Right cardiac atrium (tissue), 5 donors: ENCODE measurements around the gene LRRC26. TPM values are rescaled to one million over a fixed set of nuclear protein-coding genes. Genes with fewer than 3 reads are reported as not detected.

Experiments
- ATAC-seq, 2 donors: fragments of 200-7000 bp; cut with Tn5 transposase; one replicate each; pipeline versions ENCODE4 v1.8.0 to v1.9.1; 2020; ENCODE audit warnings: moderate library complexity in 2 of 2, mild to moderate bottlenecking in 1 of 2
- DNase-seq, 3 donors: peaks; one replicate each; pipeline ENCODE4 v3.0.0-alpha.2; 2020
- H3K27ac ChIP-seq: one replicate; pipeline ENCODE4 v1.5.1; 2013; ENCODE audit warnings: mild to moderate bottlenecking, low read length, control low read depth, moderate library complexity
- H3K27me3 ChIP-seq: one replicate; pipeline ENCODE4 v1.6.1; 2013; ENCODE audit not compliant: control insufficient read depth, insufficient read depth
- H3K4me1 ChIP-seq: one replicate; pipeline ENCODE4 v1.6.1; 2013; ENCODE audit warnings: low read length; ENCODE audit not compliant: control insufficient read depth, insufficient read depth
- H3K4me3 ChIP-seq: one replicate; pipeline ENCODE4 v1.5.1; 2013; ENCODE audit warnings: low read length, control low read depth
- H3K9me3 ChIP-seq: one replicate; pipeline ENCODE4 v1.6.1; 2013; ENCODE audit warnings: low read length; ENCODE audit not compliant: control insufficient read depth
- WGBS: extraction: QIAGEN DNeasy Blood & Tissue Kit; methylation state at CpG from one replicate; pipeline ENCODE4 v1.1.7; 2013; 5-methylcytosine and 5-hydroxymethylcytosine counted together
- intact Hi-C, 4 donors: fragments of 100-400 bp; cut with DNase I; formaldehyde crosslinking; loops; one replicate each; pipeline versions ENCODE4 v1.11.0 to v1.14.0; 2022 to 2023
- long read RNA-seq, 4 donors: library from polyadenylated mRNA; unstranded; transcript quantifications; one replicate each; pipeline ENCODE4 v2.0.0, GENCODE V29; 2020 to 2021
- polyA plus RNA-seq: library from polyadenylated mRNA; stranded (reverse); fragments of 200-250 nt; gene quantifications from one replicate; pipeline ENCODE4 v1.2.3, GENCODE V29; 2013
- total RNA-seq, 4 donors: library from RNA; stranded (reverse); fragmentation: NEBNext Ultra II Directional; extraction: Animal tissue kit (Norgen Biotek cat#: 25700); gene quantifications; one replicate each; pipeline ENCODE4 v1.2.1, GENCODE V29; 2021
- donor health status: healthy with polysubstance abuse.
- donor health status: DM: no; HTN: yes; CAD: no.
- donor health status: DM: no; HTN: no; CAD: no.
- donor health status: DM: no; HTN: yes; CAD: no; lungs with severe emphysema.
- donor health status: DM: yes; HTN: yes; CAD: no.

Gene LRRC26, protein sequence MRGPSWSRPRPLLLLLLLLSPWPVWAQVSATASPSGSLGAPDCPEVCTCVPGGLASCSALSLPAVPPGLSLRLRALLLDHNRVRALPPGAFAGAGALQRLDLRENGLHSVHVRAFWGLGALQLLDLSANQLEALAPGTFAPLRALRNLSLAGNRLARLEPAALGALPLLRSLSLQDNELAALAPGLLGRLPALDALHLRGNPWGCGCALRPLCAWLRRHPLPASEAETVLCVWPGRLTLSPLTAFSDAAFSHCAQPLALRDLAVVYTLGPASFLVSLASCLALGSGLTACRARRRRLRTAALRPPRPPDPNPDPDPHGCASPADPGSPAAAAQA
- total RNA-seq (not detected), polyA plus RNA-seq (not detected)
- long read RNA-seq, donor 1, result 0 reads
- long read RNA-seq, donor 2, result 0 reads
- long read RNA-seq, donor 3, result 0 reads
- long read RNA-seq, donor 4, result 0 reads

DNA sequence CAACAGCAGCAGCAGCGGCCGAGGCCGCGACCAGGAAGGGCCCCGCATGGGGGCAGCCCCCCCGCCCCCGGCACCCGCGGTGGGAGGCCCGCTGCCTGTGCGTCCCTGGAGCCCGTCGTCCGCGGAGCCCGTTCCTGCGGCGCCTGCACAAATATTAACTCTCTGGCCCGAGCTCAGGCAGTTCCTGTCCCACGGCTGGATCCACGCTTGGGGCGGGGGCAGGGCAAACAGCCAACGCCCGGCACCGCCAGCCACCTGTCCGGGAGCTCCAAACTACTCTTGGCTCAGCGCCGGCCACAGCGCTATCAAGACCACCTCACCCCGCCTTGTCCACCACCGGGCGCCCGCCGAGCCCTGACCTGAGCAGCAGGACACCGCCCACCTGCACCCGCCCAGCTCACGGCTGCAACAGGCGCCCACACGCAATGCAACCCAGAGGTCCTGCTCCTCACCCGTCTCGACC lies at the start of gene LRRC26:
Gene LRRC26, minus strand, starts transcription at position 156 of the 463 bp plus-strand sequence. Its CDS starts 108 bp downstream, at position 48.
- 9% methylated on average over 41 of the region's 41 CpGs for WGBS
- H3K9me3 ChIP-seq, result no peaks in the 10 kb centered on the region
- intact Hi-C loops, result no loop called here
- no peak for ATAC-seq
- DNase-seq, result no peak
- peak within 1 kb of the TSS; percentile 1 for H3K4me3 ChIP-seq
- no peak within 1 kb of the TSS for H3K27ac ChIP-seq
- no peaks in the 10 kb centered on the region for H3K27me3 ChIP-seq
- peaks cover 2% of the 10 kb centered on the region for H3K4me1 ChIP-seq

- H3K27ac ChIP-seq, result no peak overlapping the region
- DNase-seq, result peak in 2 of 3 donors; percentile 60 to 76
- 35% methylated on average over 12 of the region's 12 CpGs for WGBS
- H3K27me3 ChIP-seq, result no peaks in the 10 kb centered on the region
- intact Hi-C loops, result no loop called here
- H3K9me3 ChIP-seq, result no peaks in the 10 kb centered on the region
- ATAC-seq, result no peak
- H3K4me3 ChIP-seq, result no peak overlapping the region
- H3K4me1 ChIP-seq, result peaks cover 5% of the 10 kb centered on the region
Measured at GRCh38 chr9:137218754-137219271, 49.0 kb upstream of the LRRC26 start.

DNA sequence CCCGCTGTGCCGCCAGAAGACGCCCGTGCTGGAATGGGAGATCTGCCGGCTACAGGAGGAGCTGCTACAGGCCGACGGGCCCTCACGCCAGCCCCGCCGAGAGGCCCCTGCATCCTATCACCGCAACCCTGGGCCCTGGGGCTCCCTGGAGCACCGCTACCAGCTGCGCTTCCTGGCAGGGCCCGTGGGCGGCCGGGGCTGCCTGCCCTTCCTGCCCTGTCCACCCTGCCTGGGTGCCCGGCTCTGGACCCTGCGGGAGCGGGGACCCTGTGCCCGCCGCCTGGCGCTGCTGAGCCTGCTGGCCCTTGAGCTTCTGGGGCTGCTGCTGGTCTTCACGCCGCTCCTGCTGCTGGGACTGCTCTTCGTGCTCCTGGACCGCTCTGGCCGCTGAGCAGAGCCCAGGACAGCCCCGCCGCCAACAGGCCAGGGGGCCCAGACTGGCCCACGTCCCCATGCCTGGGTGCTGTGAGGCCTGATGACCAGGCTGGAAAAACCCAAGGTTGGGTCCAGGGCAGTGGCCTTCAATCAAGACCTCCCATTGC lies 48.4 kb upstream of the LRRC26 start:
- Histone ChIP-seq H3K27me3 (no peaks in the 10 kb centered on the region), H3K4me1 (peaks cover 5% of the 10 kb centered on the region), H3K4me3 (no peak overlapping the region), H3K9me3 (no peaks in the 10 kb centered on the region), H3K27ac (no peak overlapping the region)
- 89% methylated on average over 30 of the region's 30 CpGs for WGBS
- ATAC-seq, result no peak
- intact Hi-C loops, result no loop called here
- DNase-seq, result peak in 1 of 3 donors; percentile 55

- H3K9me3 ChIP-seq, result no peaks in the 10 kb centered on the region
- WGBS, result 59% methylated on average over 36 of the region's 36 CpGs
- H3K4me3 ChIP-seq, result no peak overlapping the region
- H3K27me3 ChIP-seq, result no peaks in the 10 kb centered on the region
- intact Hi-C loops, result no loop called here
- ATAC-seq (peak; percentile 33 to 56), DNase-seq (peak; percentile 75 to 89 (median 88))
- peaks cover under 1% of the 10 kb centered on the region for H3K4me1 ChIP-seq
- no peak overlapping the region for H3K27ac ChIP-seq
Measured at GRCh38 chr9:137217276-137218211, 47.7 kb upstream of the LRRC26 start.

DNA sequence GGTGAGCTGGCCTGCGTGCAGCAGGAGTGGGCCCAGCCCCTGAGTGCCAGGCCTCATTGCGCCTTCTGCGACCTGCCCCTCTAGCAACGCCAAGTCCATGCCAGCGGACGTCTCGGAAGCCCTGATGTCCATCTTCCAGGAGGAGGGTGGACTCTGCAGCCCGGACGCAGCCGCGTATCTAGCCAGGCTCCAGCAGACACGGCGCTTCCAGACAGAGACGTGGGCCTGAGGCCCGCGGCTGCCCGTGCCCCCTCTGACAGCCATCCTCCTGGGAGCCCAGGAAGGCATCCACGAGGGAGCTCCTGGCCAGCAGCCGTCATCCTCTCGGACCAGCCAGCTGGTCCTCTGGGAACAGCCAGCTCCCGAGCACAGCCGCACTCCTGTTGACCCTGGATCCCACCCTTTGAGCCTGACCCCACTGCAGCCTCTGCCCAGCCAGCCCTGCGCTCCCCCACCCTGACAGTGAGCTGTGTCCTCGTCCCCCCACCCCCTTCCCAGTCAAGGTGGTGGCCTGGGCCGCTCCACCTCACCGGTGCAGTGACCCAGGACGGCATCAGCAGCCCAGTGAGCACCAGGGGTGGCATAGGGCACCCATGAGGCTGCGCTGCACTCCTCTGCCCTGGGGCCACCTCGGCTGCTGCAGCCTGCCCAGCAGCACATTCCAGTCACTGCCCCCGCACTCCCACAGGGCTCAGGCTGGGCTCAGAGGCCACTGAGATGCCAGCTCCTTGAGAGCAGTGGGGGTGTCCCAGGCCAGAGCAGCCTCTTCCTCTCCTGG lies 46.5 kb upstream of the LRRC26 start:
- no peak overlapping the region for H3K4me3 ChIP-seq
- DNase-seq (peak in 1 of 3 donors; percentile 56), ATAC-seq (no peak)
- no peak overlapping the region for H3K27ac ChIP-seq
- no peaks in the 10 kb centered on the region for H3K27me3 ChIP-seq
- 89% methylated on average over 30 of the region's 30 CpGs for WGBS
- intact Hi-C loops, result no loop called here
- no peaks in the 10 kb centered on the region for H3K4me1 ChIP-seq
- H3K9me3 ChIP-seq, result no peaks in the 10 kb centered on the region

DNA sequence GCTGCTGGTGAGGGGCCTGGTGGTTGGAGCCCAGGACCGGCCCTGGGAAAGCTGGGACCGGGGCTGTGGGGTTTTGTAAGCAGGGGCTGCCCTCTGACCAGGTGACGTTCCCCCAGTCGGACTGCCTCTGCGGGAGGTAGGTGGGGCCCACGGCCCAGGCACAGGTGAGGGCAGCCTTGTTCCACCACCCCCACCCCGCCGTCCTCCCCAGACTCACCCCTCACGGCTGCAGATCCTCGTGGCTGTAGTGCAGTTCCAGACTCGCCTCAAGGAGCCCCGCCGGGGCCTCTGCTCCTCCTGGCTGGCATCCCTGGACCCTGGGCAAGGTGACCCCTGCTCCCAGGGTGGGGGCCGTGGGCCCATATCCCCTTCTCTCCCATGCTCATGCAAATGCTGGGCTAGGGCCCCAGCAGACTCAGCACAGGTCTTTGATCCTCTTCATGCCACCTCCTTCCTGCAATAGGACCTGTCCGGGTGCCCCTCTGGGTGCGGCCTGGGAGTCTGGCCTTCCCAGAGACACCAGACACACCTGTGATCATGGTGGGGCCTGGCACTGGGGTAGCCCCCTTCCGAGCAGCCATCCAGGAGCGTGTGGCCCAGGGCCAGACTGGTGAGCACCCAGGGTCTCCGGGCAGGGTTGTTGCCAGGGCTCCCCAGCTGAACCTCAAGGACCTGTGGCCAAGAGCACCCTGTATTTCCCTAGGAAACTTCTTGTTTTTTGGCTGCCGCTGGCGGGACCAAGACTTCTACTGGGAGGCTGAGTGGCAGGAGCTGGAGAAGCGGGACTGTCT lies 45.5 kb upstream of the LRRC26 start:
- Histone ChIP-seq H3K27ac (no peak overlapping the region), H3K4me3 (no peak overlapping the region), H3K27me3 (no peaks in the 10 kb centered on the region), H3K4me1 (no peaks in the 10 kb centered on the region), H3K9me3 (no peaks in the 10 kb centered on the region)
- DNase-seq (peak in 1 of 3 donors; percentile 57), ATAC-seq (no peak)
- WGBS, result 94% methylated on average over 22 of the region's 22 CpGs
- intact Hi-C loops, result no loop called here

GRCh38 chr9:137214620-137215019 lies 44.8 kb upstream of the LRRC26 start:
- Histone ChIP-seq H3K27ac (no peak overlapping the region), H3K4me1 (no peaks in the 10 kb centered on the region), H3K4me3 (no peak overlapping the region), H3K9me3 (no peaks in the 10 kb centered on the region), H3K27me3 (no peaks in the 10 kb centered on the region)
- ATAC-seq (no peak), DNase-seq (no peak)
- WGBS, result 93% methylated on average over 19 of the region's 19 CpGs
- intact Hi-C loops, result no loop called here

DNA sequence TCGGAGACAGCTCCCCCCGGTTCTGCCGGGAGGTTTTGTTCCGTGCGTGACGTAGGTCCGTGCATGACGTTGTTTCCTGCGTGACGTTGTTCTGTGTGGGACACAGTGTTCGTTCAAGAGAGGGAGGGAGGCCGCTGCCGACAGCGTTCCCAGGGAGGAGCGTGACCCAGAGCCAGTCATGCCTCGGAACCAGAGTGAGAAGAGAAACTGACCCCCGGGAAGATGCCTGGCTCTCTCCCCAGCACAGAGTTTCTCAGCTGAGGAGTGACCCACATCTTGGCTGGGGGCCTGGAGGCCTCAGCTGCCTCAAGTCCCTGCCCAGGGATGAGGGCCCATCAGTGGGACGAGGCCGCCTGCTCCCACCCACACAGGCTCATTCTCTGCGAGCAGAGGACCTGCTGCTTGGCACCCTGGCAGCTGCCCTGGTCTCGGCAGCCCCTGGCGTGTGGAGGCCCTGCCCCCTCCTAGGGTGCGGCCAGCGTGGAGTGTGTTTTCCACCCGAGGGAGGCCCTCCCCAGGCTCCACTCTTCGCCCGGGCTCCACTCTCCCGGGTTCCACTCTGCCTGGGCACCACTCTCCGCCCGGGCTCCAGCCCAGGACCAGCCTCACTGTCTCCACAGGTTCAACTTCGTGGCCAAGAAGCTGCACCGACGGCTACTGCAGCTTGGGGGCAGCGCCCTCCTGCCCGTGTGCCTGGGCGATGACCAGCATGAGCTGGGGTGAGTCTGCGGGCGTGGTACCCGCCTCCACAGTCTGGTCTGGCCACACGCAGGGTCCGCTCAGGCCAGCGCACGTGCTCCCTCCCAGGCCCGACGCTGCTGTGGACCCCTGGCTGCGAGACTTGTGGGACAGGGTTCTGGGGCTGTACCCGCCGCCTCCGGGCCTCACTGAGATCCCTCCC lies 43.6 kb upstream of the LRRC26 start:
- no peak for DNase-seq
- no peaks in the 10 kb centered on the region for H3K9me3 ChIP-seq
- no peak overlapping the region for H3K4me3 ChIP-seq
- intact Hi-C loops, result no loop called here
- no peaks in the 10 kb centered on the region for H3K4me1 ChIP-seq
- no peaks in the 10 kb centered on the region for H3K27me3 ChIP-seq
- 88% methylated on average over 49 of the region's 49 CpGs for WGBS
- H3K27ac ChIP-seq, result no peak overlapping the region
- no peak for ATAC-seq

DNA sequence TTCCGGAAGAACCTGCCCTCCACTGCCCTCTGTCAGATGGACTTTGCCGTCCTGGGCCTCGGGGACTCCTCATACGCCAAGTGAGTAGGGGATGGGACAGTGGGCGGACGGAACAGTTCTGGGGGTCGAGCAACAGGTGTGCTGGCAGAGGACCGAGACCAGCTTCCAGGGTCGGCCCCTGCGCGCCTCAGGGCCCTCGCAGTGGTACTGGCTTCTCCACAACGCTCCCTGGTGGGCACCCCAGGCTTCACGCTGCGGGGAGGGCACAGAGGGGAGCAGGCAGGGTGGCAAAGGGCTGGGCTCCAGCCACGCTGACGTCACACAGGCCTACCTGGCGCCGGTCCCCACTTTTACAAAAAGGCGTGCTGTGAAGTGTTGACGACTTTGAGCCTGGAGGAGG lies 42.7 kb upstream of the LRRC26 start:
- intact Hi-C loops, result no loop called here
- 83% methylated on average over 21 of the region's 21 CpGs for WGBS
- no peaks in the 10 kb centered on the region for H3K27me3 ChIP-seq

More for the DNA sequence above, 42.7 kb upstream of the LRRC26 start:
- no peak overlapping the region for H3K27ac ChIP-seq
- H3K9me3 ChIP-seq, result no peaks in the 10 kb centered on the region
- no peaks in the 10 kb centered on the region for H3K4me1 ChIP-seq
- ATAC-seq (no peak), DNase-seq (peak in 1 of 3 donors; percentile 47)
- H3K4me3 ChIP-seq, result no peak overlapping the region
